ENCODE results near the gene MID1. TPM values are rescaled to one million over a fixed set of nuclear protein-coding genes. Genes with fewer than 3 reads are reported as not detected.

Gene MID1
- total RNA-seq, 1 donor from 2014 or later = 9.4 TPM

- Histone ChIP-seq H3K27ac (replicated peaks) (no peak overlapping the region), H3K36me3 (no peaks in the 10 kb centered on the region), H3K9me3 (replicated peaks) (no peaks in the 10 kb centered on the region), H3K27me3 (ENCODE audit: low read depth) (no peaks in the 10 kb centered on the region), H3K4me3 (no peak overlapping the region), H3K4me1 (peaks cover 5% of the 10 kb centered on the region)
- TF ChIP-seq, protein P1, sequence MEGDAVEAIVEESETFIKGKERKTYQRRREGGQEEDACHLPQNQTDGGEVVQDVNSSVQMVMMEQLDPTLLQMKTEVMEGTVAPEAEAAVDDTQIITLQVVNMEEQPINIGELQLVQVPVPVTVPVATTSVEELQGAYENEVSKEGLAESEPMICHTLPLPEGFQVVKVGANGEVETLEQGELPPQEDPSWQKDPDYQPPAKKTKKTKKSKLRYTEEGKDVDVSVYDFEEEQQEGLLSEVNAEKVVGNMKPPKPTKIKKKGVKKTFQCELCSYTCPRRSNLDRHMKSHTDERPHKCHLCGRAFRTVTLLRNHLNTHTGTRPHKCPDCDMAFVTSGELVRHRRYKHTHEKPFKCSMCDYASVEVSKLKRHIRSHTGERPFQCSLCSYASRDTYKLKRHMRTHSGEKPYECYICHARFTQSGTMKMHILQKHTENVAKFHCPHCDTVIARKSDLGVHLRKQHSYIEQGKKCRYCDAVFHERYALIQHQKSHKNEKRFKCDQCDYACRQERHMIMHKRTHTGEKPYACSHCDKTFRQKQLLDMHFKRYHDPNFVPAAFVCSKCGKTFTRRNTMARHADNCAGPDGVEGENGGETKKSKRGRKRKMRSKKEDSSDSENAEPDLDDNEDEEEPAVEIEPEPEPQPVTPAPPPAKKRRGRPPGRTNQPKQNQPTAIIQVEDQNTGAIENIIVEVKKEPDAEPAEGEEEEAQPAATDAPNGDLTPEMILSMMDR (IDR thresholded peaks at IDR 0.05; ENCODE audit: borderline replicate concordance) = no peak
- intact Hi-C loops (cut with micrococcal nuclease) = no loop called here
- DNase-seq = no peak
Observed at GRCh38 chrX:10538831-10539230, 81.6 kb downstream of the MID1 start.

- Histone ChIP-seq H3K36me3 (no peaks in the 10 kb centered on the region), H3K27me3 (ENCODE audit: low read depth) (no peaks in the 10 kb centered on the region), H3K27ac (replicated peaks) (no peak overlapping the region), H3K4me1 (peaks cover 5% of the 10 kb centered on the region), H3K4me3 (no peak overlapping the region), H3K9me3 (replicated peaks) (no peaks in the 10 kb centered on the region)
- DNase-seq = no peak
- TF ChIP-seq, protein P1 (IDR thresholded peaks at IDR 0.05; ENCODE audit: borderline replicate concordance) = no peak
- intact Hi-C loops (cut with micrococcal nuclease) = no loop called here
Observed at GRCh38 chrX:10537308-10537707, 83.1 kb downstream of the MID1 start.

- DNase-seq = no peak
- H3K4me3 ChIP-seq = no peak overlapping the region
- intact Hi-C loops (cut with micrococcal nuclease) = no loop called here
- H3K36me3 ChIP-seq = no peaks in the 10 kb centered on the region
- TF ChIP-seq, protein P1 (IDR thresholded peaks at IDR 0.05; ENCODE audit: borderline replicate concordance) = no peak
- H3K27me3 ChIP-seq (ENCODE audit: low read depth) = no peaks in the 10 kb centered on the region
- no peak overlapping the region for H3K27ac ChIP-seq (replicated peaks)
- no peaks in the 10 kb centered on the region for H3K9me3 ChIP-seq (replicated peaks)
- H3K4me1 ChIP-seq = peaks cover 5% of the 10 kb centered on the region
Observed at GRCh38 chrX:10536744-10537143, 83.6 kb downstream of the MID1 start.

DNA sequence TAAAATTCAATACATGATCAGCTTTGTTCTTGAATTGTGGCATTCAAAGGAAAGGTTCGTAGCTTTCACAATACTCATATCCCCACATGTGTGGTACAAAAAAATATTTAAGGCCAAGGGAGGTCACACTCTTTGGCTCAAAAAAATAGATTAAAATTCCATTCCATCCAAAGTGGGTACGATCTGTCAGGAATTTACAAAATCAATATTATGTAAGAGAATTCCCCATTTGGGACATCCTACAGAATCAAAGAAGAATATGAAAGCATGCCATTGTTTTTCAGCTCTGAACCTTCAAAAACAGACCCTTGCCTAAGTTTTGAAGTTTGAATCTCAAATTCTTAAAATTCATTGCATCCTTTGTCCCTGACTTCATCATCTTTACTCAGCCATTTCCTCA is 85.8 kb downstream of the MID1 start:
- no peaks in the 10 kb centered on the region for H3K36me3 ChIP-seq
- H3K9me3 ChIP-seq (replicated peaks) = no peaks in the 10 kb centered on the region
- intact Hi-C loops (cut with micrococcal nuclease) = no loop called here
- TF ChIP-seq, protein P1 (IDR thresholded peaks at IDR 0.05; ENCODE audit: borderline replicate concordance) = no peak
- DNase-seq = no peak
- peaks cover 5% of the 10 kb centered on the region for H3K4me1 ChIP-seq
- no peak overlapping the region for H3K4me3 ChIP-seq
- H3K27me3 ChIP-seq (ENCODE audit: low read depth) = no peaks in the 10 kb centered on the region
- H3K27ac ChIP-seq (replicated peaks) = no peak overlapping the region

GRCh38 chrX:10533696-10534365 is 86.6 kb downstream of the MID1 start:
- H3K4me3 ChIP-seq = no peak overlapping the region
- no peak overlapping the region for H3K27ac ChIP-seq (replicated peaks)
- intact Hi-C loops (cut with micrococcal nuclease) = no loop called here
- TF ChIP-seq, protein P1 (IDR thresholded peaks at IDR 0.05; ENCODE audit: borderline replicate concordance) = no peak
- H3K9me3 ChIP-seq (replicated peaks) = no peaks in the 10 kb centered on the region
- no peak for DNase-seq
- peaks cover 5% of the 10 kb centered on the region for H3K4me1 ChIP-seq
- no peaks in the 10 kb centered on the region for H3K36me3 ChIP-seq
- H3K27me3 ChIP-seq (ENCODE audit: low read depth) = no peaks in the 10 kb centered on the region

Data from left ventricle myocardium inferior (tissue), 1 donor.